Measurements from ENCODE around the gene MCM7. TPM values are rescaled to one million over a fixed set of nuclear protein-coding genes. Genes with fewer than 3 reads are reported as not detected.

The MCM7 gene
- total and polyA plus RNA-seq, 2 donors: 111 to 231 TPM

- Histone ChIP-seq H3K36me3 (ENCODE audit: control insufficient read depth in 2 of 2, insufficient read depth in 2 of 2, low read length in 1 of 2) (peaks cover 64 to 75% of the 10 kb centered on the region in 2 donors), H3K4me3 (ENCODE audit: low read length in 2 of 2) (no peak overlapping the region), H3K4me1 (ENCODE audit: control insufficient read depth in 2 of 2, insufficient read depth in 2 of 2, low read length in 2 of 2) (no peaks in the 10 kb centered on the region), H3K27ac (ENCODE audit: low read depth in 1 of 2, low read length in 1 of 2) (no peak overlapping the region), H3K27me3 (ENCODE audit: control insufficient read depth in 2 of 2, insufficient read depth in 1 of 2, low read length in 1 of 2) (no peaks in the 10 kb centered on the region), H3K9me3 (ENCODE audit: control insufficient read depth in 2 of 2, insufficient read depth in 1 of 2, low read length in 1 of 2) (peaks cover 26 to 47% of the 10 kb centered on the region in 2 donors)
- 98% methylated on average over 11 of the region's 11 CpGs for WGBS
- no peak for DNase-seq (ENCODE audit: low read depth in 6 of 9, low spot score in 9 of 9)
Measured at GRCh38 chr7:100071018-100071723, 30.0 kb downstream of the MCM7 start.

GRCh38 chr7:100069991-100070390, 31.2 kb downstream of the MCM7 start:
- WGBS: 99% methylated on average over 5 of the region's 5 CpGs
- Histone ChIP-seq H3K36me3 (ENCODE audit: control insufficient read depth in 2 of 2, insufficient read depth in 2 of 2, low read length in 1 of 2) (peaks cover 58 to 74% of the 10 kb centered on the region in 2 donors), H3K4me3 (ENCODE audit: low read length in 2 of 2) (no peak overlapping the region), H3K27me3 (ENCODE audit: control insufficient read depth in 2 of 2, insufficient read depth in 1 of 2, low read length in 1 of 2) (no peaks in the 10 kb centered on the region), H3K9me3 (ENCODE audit: control insufficient read depth in 2 of 2, insufficient read depth in 1 of 2, low read length in 1 of 2) (peaks cover 26 to 47% of the 10 kb centered on the region in 2 donors), H3K27ac (ENCODE audit: low read depth in 1 of 2, low read length in 1 of 2) (no peak overlapping the region), H3K4me1 (ENCODE audit: control insufficient read depth in 2 of 2, insufficient read depth in 2 of 2, low read length in 2 of 2) (no peaks in the 10 kb centered on the region)
- no peak for DNase-seq (ENCODE audit: low read depth in 6 of 9, low spot score in 9 of 9)

- H3K27ac ChIP-seq (ENCODE audit: low read depth in 1 of 2, low read length in 1 of 2): no peak overlapping the region
- H3K4me3 ChIP-seq (ENCODE audit: low read length in 2 of 2): no peak overlapping the region
- H3K4me1 ChIP-seq (ENCODE audit: control insufficient read depth in 2 of 2, insufficient read depth in 2 of 2, low read length in 2 of 2): no peaks in the 10 kb centered on the region
- DNase-seq (ENCODE audit: low read depth in 6 of 9, low spot score in 9 of 9): no peak
- peaks cover 46 to 65% of the 10 kb centered on the region in 2 donors for H3K36me3 ChIP-seq (ENCODE audit: control insufficient read depth in 2 of 2, insufficient read depth in 2 of 2, low read length in 1 of 2)
- no peaks in the 10 kb centered on the region for H3K27me3 ChIP-seq (ENCODE audit: control insufficient read depth in 2 of 2, insufficient read depth in 1 of 2, low read length in 1 of 2)
- WGBS: 98% methylated on average over 7 of the region's 7 CpGs
- peaks cover 16 to 25% of the 10 kb centered on the region in 2 donors for H3K9me3 ChIP-seq (ENCODE audit: control insufficient read depth in 2 of 2, insufficient read depth in 1 of 2, low read length in 1 of 2)
Measured at GRCh38 chr7:100066953-100067352, 34.2 kb downstream of the MCM7 start.

- no peak for DNase-seq (ENCODE audit: low read depth in 6 of 9, low spot score in 9 of 9)
- WGBS: 96% methylated on average over 8 of the region's 8 CpGs
- no peaks in the 10 kb centered on the region for H3K27me3 ChIP-seq (ENCODE audit: control insufficient read depth in 2 of 2, insufficient read depth in 1 of 2, low read length in 1 of 2)
- H3K36me3 ChIP-seq (ENCODE audit: control insufficient read depth in 2 of 2, insufficient read depth in 2 of 2, low read length in 1 of 2): peaks cover 32 to 59% of the 10 kb centered on the region in 2 donors
- no peak overlapping the region for H3K4me3 ChIP-seq (ENCODE audit: low read length in 2 of 2)
- H3K9me3 ChIP-seq (ENCODE audit: control insufficient read depth in 2 of 2, insufficient read depth in 1 of 2, low read length in 1 of 2): peaks cover 2 to 12% of the 10 kb centered on the region in 2 donors
- H3K4me1 ChIP-seq (ENCODE audit: control insufficient read depth in 2 of 2, insufficient read depth in 2 of 2, low read length in 2 of 2): no peaks in the 10 kb centered on the region
- H3K27ac ChIP-seq (ENCODE audit: low read depth in 1 of 2, low read length in 1 of 2): no peak overlapping the region
Measured at GRCh38 chr7:100065452-100066186, 35.6 kb downstream of the MCM7 start.

GRCh38 chr7:100064162-100064561, 37.0 kb downstream of the MCM7 start:
- 98% methylated on average over 9 of the region's 9 CpGs for WGBS
- Histone ChIP-seq H3K4me1 (ENCODE audit: control insufficient read depth in 2 of 2, insufficient read depth in 2 of 2, low read length in 2 of 2) (no peaks in the 10 kb centered on the region), H3K4me3 (ENCODE audit: low read length in 2 of 2) (no peak overlapping the region), H3K27ac (ENCODE audit: low read depth in 1 of 2, low read length in 1 of 2) (no peak overlapping the region), H3K36me3 (ENCODE audit: control insufficient read depth in 2 of 2, insufficient read depth in 2 of 2, low read length in 1 of 2) (peaks cover 29 to 47% of the 10 kb centered on the region in 2 donors), H3K27me3 (ENCODE audit: control insufficient read depth in 2 of 2, insufficient read depth in 1 of 2, low read length in 1 of 2) (no peaks in the 10 kb centered on the region), H3K9me3 (ENCODE audit: control insufficient read depth in 2 of 2, insufficient read depth in 1 of 2, low read length in 1 of 2) (peaks cover 0 to 4% of the 10 kb centered on the region in 2 donors)
- no peak for DNase-seq (ENCODE audit: low read depth in 6 of 9, low spot score in 9 of 9)

- 97% methylated on average over 4 of the region's 4 CpGs for whole genome bisulfite sequencing
- H3K9me3 ChIP-seq (ENCODE audit: control insufficient read depth in 2 of 2, insufficient read depth in 1 of 2, low read length in 1 of 2): no peaks in the 10 kb centered on the region
- no peak overlapping the region for H3K4me3 ChIP-seq (ENCODE audit: low read length in 2 of 2)
- no peak for DNase-seq (ENCODE audit: low read depth in 6 of 9, low spot score in 9 of 9)
- no peaks in the 10 kb centered on the region for H3K27me3 ChIP-seq (ENCODE audit: control insufficient read depth in 2 of 2, insufficient read depth in 1 of 2, low read length in 1 of 2)
- H3K27ac ChIP-seq (ENCODE audit: low read depth in 1 of 2, low read length in 1 of 2): no peak overlapping the region
- no peaks in the 10 kb centered on the region for H3K4me1 ChIP-seq (ENCODE audit: control insufficient read depth in 2 of 2, insufficient read depth in 2 of 2, low read length in 2 of 2)
- peaks cover 29 to 51% of the 10 kb centered on the region in 2 donors for H3K36me3 ChIP-seq (ENCODE audit: control insufficient read depth in 2 of 2, insufficient read depth in 2 of 2, low read length in 1 of 2)
Measured at GRCh38 chr7:100063376-100063775, 37.8 kb downstream of the MCM7 start.

- 97% methylated on average over 11 of the region's 11 CpGs for WGBS
- H3K4me3 ChIP-seq (ENCODE audit: low read length in 2 of 2): no peak overlapping the region
- H3K36me3 ChIP-seq (ENCODE audit: control insufficient read depth in 2 of 2, insufficient read depth in 2 of 2, low read length in 1 of 2): peaks cover 39 to 65% of the 10 kb centered on the region in 2 donors
- H3K4me1 ChIP-seq (ENCODE audit: control insufficient read depth in 2 of 2, insufficient read depth in 2 of 2, low read length in 2 of 2): no peaks in the 10 kb centered on the region
- DNase-seq (ENCODE audit: low read depth in 6 of 9, low spot score in 9 of 9): no peak
- H3K27ac ChIP-seq (ENCODE audit: low read depth in 1 of 2, low read length in 1 of 2): no peak overlapping the region
- H3K27me3 ChIP-seq (ENCODE audit: control insufficient read depth in 2 of 2, insufficient read depth in 1 of 2, low read length in 1 of 2): no peaks in the 10 kb centered on the region
- H3K9me3 ChIP-seq (ENCODE audit: control insufficient read depth in 2 of 2, insufficient read depth in 1 of 2, low read length in 1 of 2): no peaks in the 10 kb centered on the region
Measured at GRCh38 chr7:100061518-100062193, 39.5 kb downstream of the MCM7 start.

- Histone ChIP-seq H3K27ac (ENCODE audit: low read depth in 1 of 2, low read length in 1 of 2) (no peak overlapping the region), H3K4me3 (ENCODE audit: low read length in 2 of 2) (no peak overlapping the region), H3K4me1 (ENCODE audit: control insufficient read depth in 2 of 2, insufficient read depth in 2 of 2, low read length in 2 of 2) (no peaks in the 10 kb centered on the region), H3K9me3 (ENCODE audit: control insufficient read depth in 2 of 2, insufficient read depth in 1 of 2, low read length in 1 of 2) (no peaks in the 10 kb centered on the region), H3K27me3 (ENCODE audit: control insufficient read depth in 2 of 2, insufficient read depth in 1 of 2, low read length in 1 of 2) (no peaks in the 10 kb centered on the region), H3K36me3 (ENCODE audit: control insufficient read depth in 2 of 2, insufficient read depth in 2 of 2, low read length in 1 of 2) (peaks cover 30 to 50% of the 10 kb centered on the region in 2 donors)
- DNase-seq (ENCODE audit: low read depth in 6 of 9, low spot score in 9 of 9): no peak
- 98% methylated on average over 5 of the region's 5 CpGs for WGBS
Measured at GRCh38 chr7:100059251-100059739, 41.9 kb downstream of the MCM7 start.

GRCh38 chr7:100057006-100057405, 44.2 kb downstream of the MCM7 start:
- H3K4me1 ChIP-seq (ENCODE audit: control insufficient read depth in 2 of 2, insufficient read depth in 2 of 2, low read length in 2 of 2): no peaks in the 10 kb centered on the region
- no peak for DNase-seq (ENCODE audit: low read depth in 6 of 9, low spot score in 9 of 9)
- H3K27me3 ChIP-seq (ENCODE audit: control insufficient read depth in 2 of 2, insufficient read depth in 1 of 2, low read length in 1 of 2): no peaks in the 10 kb centered on the region
- 98% methylated on average over 10 of the region's 10 CpGs for WGBS
- H3K27ac ChIP-seq (ENCODE audit: low read depth in 1 of 2, low read length in 1 of 2): no peak overlapping the region
- peaks cover 18 to 36% of the 10 kb centered on the region in 2 donors for H3K36me3 ChIP-seq (ENCODE audit: control insufficient read depth in 2 of 2, insufficient read depth in 2 of 2, low read length in 1 of 2)
- no peak overlapping the region for H3K4me3 ChIP-seq (ENCODE audit: low read length in 2 of 2)
- no peaks in the 10 kb centered on the region for H3K9me3 ChIP-seq (ENCODE audit: control insufficient read depth in 2 of 2, insufficient read depth in 1 of 2, low read length in 1 of 2)

All from thymus (tissue), 11 donors.